RWPE1 (cell line): Measurements from ENCODE around the gene EPAS1.

Source experiments
- CTCF ChIA-PET: fragments of 350-600 bp; sonication (Branson Sonifier 250); formaldehyde crosslinking; extraction: SDS; loops from one replicate; lab custom pipeline; 2021; lab: Yijun Ruan, JAX
- POLR2A ChIA-PET: fragments of 400-600 bp; formaldehyde crosslinking; extraction: SDS; loops from one replicate; lab custom pipeline; 2020; ENCODE audit warnings: antibody characterized with exemption; ENCODE audit not compliant: low non-redundant PET; lab: Yijun Ruan, JAX
- DNase-seq: peaks from one replicate; pipeline ENCODE4 v3.0.0; 2012; ENCODE audit warnings: low spot score
- H3K27ac ChIP-seq: fragments of 450-650 bp; 2 replicates; pipeline ENCODE4 v1.5.1; 2017
- CTCF ChIP-seq: fragments of 450-650 bp; conservative IDR thresholded peaks from 2 replicates; pipeline ENCODE4 v1.5.1; 2017; ENCODE audit warnings: low read depth, mild to moderate bottlenecking

Gene EPAS1

GRCh38 chr2:46350029-46350689 lies 53.0 kb downstream of the EPAS1 start:
- H3K27ac ChIP-seq = no peak overlapping the region
- POLR2A ChIA-PET = no interaction called here
- CTCF ChIA-PET = no interaction called here
- no peak for DNase-seq
- TF ChIP-seq CTCF = no peak

GRCh38 chr2:46351098-46351749 lies 54.0 kb downstream of the EPAS1 start:
- no peak overlapping the region; the same call in 1 of the 2 replicates for H3K27ac ChIP-seq
- TF ChIP-seq CTCF = no peak
- ChIA-PET POLR2A (no interaction called here), CTCF (no interaction called here)
- DNase-seq = no peak

- DNase-seq = no peak
- TF ChIP-seq CTCF = no peak
- POLR2A ChIA-PET = no interaction called here
- no peak overlapping the region; the same call in 1 of the 2 replicates for H3K27ac ChIP-seq
- CTCF ChIA-PET = no interaction called here
Observed at GRCh38 chr2:46351750-46352138, 54.5 kb downstream of the EPAS1 start.

GRCh38 chr2:46352621-46353020 lies 55.4 kb downstream of the EPAS1 start:
- CTCF ChIA-PET = interaction anchor here (0.6 kb wide), 1 partner anchor 143 kb away, joined by 3 read pairs; no protein-coding TSS in a partner anchor
- no peak for DNase-seq
- POLR2A ChIA-PET = no interaction called here

GRCh38 chr2:46353509-46353908 lies 56.3 kb downstream of the EPAS1 start:
- H3K27ac ChIP-seq = no peak overlapping the region
- CTCF ChIA-PET = no interaction called here
- TF ChIP-seq CTCF = no peak
- POLR2A ChIA-PET = no interaction called here
- no peak for DNase-seq

More at GRCh38 chr2:46352621-46353020, 55.4 kb downstream of the EPAS1 start:
- H3K27ac ChIP-seq = no peak overlapping the region
- no peak for TF ChIP-seq CTCF

- ChIA-PET POLR2A (no interaction called here), CTCF (interaction anchor here (0.6 kb wide), 1 partner anchor 74 kb away, joined by 3 read pairs; no protein-coding TSS in a partner anchor)
- DNase-seq = no peak
- no peak overlapping the region for H3K27ac ChIP-seq
- no peak for TF ChIP-seq CTCF
Observed at GRCh38 chr2:46355756-46356155, 58.5 kb downstream of the EPAS1 start.
